OCI-LY7 (cell line): ENCODE data around the gene FOXD3. TPM values are rescaled to one million over a fixed set of nuclear protein-coding genes. Genes with fewer than 3 reads are reported as not detected.

Experiments
- BruUV-seq: library from RNA; stranded (reverse); fragments of 400-500 nt; replicated peaks from 2 replicates; lab custom pipeline; 2021; lab: Mats Ljungman, UMichigan
- CTCF ChIA-PET: fragments of 300-600 bp; sonication (Branson Sonifier 250); formaldehyde crosslinking; loops from one replicate; lab custom pipeline; 2022; ENCODE audit warnings: antibody characterized with exemption; ENCODE audit not compliant: unreplicated experiment; lab: Charles Lee
- POLR2A ChIA-PET: fragments of 300-600 bp; sonication (Branson Sonifier 250); formaldehyde crosslinking; loops from one replicate; lab custom pipeline; 2022; ENCODE audit warnings: antibody characterized with exemption; lab: Charles Lee
- DNase-seq: peaks from one replicate; pipeline ENCODE4 v3.0.0-alpha.2; 2015; ENCODE audit warnings: low spot score
- H2AFZ ChIP-seq: fragments of 200-600 bp; sonication (generic), shearing (Covaris generic); 2 replicates; pipeline ENCODE4 v1.6.1; 2014; ENCODE audit warnings: mild to moderate bottlenecking, antibody characterized with exemption, low read length, moderate library complexity
- H3K27ac ChIP-seq: fragments of 200-600 bp; sonication (generic); 2 replicates; pipeline ENCODE4 v1.5.1; 2014; ENCODE audit warnings: mixed run types, low read depth, mild to moderate bottlenecking, moderate library complexity, low read length, inconsistent platforms; ENCODE audit not compliant: poor library complexity, severe bottlenecking
- H3K36me3 ChIP-seq: fragments of 200-600 bp; sonication (generic); 2 replicates; pipeline ENCODE4 v1.6.1; 2014; ENCODE audit warnings: mild to moderate bottlenecking, antibody characterized with exemption, low read length, moderate library complexity, mixed read lengths; ENCODE audit not compliant: insufficient read depth
- H3K4me1 ChIP-seq: fragments of 200-600 bp; sonication (generic); 2 replicates; pipeline ENCODE4 v1.5.1; 2014; ENCODE audit warnings: mild to moderate bottlenecking, low read length; ENCODE audit not compliant: insufficient read depth, poor library complexity, severe bottlenecking
- H3K4me2 ChIP-seq: fragments of 200-600 bp; sonication (generic); 2 replicates; pipeline ENCODE4 v1.6.1; 2014; ENCODE audit warnings: mild to moderate bottlenecking, low read length
- H3K4me3 ChIP-seq: fragments of 200-600 bp; sonication (generic); 2 replicates; pipeline ENCODE4 v1.5.1; 2014; ENCODE audit warnings: mild to moderate bottlenecking, low read depth, low read length; ENCODE audit not compliant: poor library complexity, severe bottlenecking
- H3K79me2 ChIP-seq: fragments of 200-600 bp; sonication (generic); 2 replicates; pipeline ENCODE4 v1.6.1; 2016; ENCODE audit warnings: low read depth, mild to moderate bottlenecking, low read length, moderate library complexity, mixed read lengths; ENCODE audit not compliant: insufficient read depth
- H3K9me2 ChIP-seq: fragments of 200-600 bp; sonication (generic); 2 replicates; pipeline ENCODE4 v1.6.1; 2016; ENCODE audit warnings: mild to moderate bottlenecking, low read length, mixed read lengths; ENCODE audit not compliant: insufficient read depth
- H3K9me3 ChIP-seq: fragments of 200-600 bp; sonication (generic); 2 replicates; pipeline ENCODE4 v1.6.1; 2014; ENCODE audit warnings: mild to moderate bottlenecking, mixed run types, low read length, mixed read lengths
- H4K20me1 ChIP-seq: fragments of 200-600 bp; sonication (generic); 2 replicates; pipeline ENCODE4 v1.6.1; 2014; ENCODE audit warnings: mild to moderate bottlenecking, antibody characterized with exemption, low read length, moderate library complexity, mixed read lengths; ENCODE audit not compliant: insufficient read depth
- CTCF ChIP-seq: fragments of 200-600 bp; sonication (generic); conservative IDR thresholded peaks from 2 replicates; pipeline ENCODE4 v1.5.1; 2014; ENCODE audit warnings: mild to moderate bottlenecking, antibody characterized with exemption, low read length, moderate library complexity, mixed read lengths
- EZH2phosphoT487 ChIP-seq: fragments of 200-600 bp; sonication (generic); IDR thresholded peaks from 2 replicates; pipeline ENCODE4 v1.6.1; 2018; ENCODE audit warnings: low read depth, borderline replicate concordance, mild to moderate bottlenecking, mixed run types, antibody characterized with exemption, low read length, moderate library complexity, mixed read lengths
- intact Hi-C: fragments of 100-400 bp; cut with micrococcal nuclease; formaldehyde crosslinking; loops from one replicate; pipeline ENCODE4 v1.10.0; 2022; ENCODE audit not compliant: unreplicated experiment
- microRNA-seq: library from miRNA; unstranded; fragments of <30 nt; microRNA quantifications from one replicate; pipeline ENCODE4 v1.2.0, GENCODE V29; 2022; ENCODE audit warnings: borderline replicate concordance
- small RNA-seq: library from RNA; depleted of rRNA; stranded (forward); fragments of <200 nt; gene quantifications from one replicate; pipeline ENCODE3, GENCODE V24; 2014
- total RNA-seq, 2 experiments: library from RNA; depleted of rRNA in 1 of 2; stranded (reverse); fragments of >200 nt in 1 of 2; shearing (Covaris generic) in 1 of 2; gene quantifications; 2 replicates each; pipeline ENCODE4 v1.2.3, GENCODE V29; 2014 to 2022

FOXD3 gene
- total RNA-seq, 2 experiments from 2014 or later: 0.06 TPM; not detected in 1

GRCh38 chr1:63367215-63368103 lies 45.1 kb downstream of the FOXD3 start, which contains the start of gene ALG6:
Gene ALG6, plus strand, starts transcription at chr1:63367627. Its CDS starts 3,351 bp downstream, at chr1:63370978.
- H3K4me3 ChIP-seq: peak within 1 kb of the TSS; percentile 90
- H3K9me3 ChIP-seq: no peaks in the 10 kb centered on the region
- no TSS peak for BruUV-seq
- peaks cover 18% of the 10 kb centered on the region; the same call in 1 of the 2 replicates for H3K36me3 ChIP-seq
- H3K9me2 ChIP-seq: no peaks in the 10 kb centered on the region
- intact Hi-C loops: loop anchor here (1.0 to 5.0 kb wide), 4 partner anchors 41 to 930 kb away; partner anchors contain the start of gene USP1
- ChIA-PET POLR2A (interaction anchor here (0.6 to 1.3 kb wide), 7 partner anchors 10 to 153 kb away, joined by 3 to 4 read pairs (median 3); no protein-coding TSS in a partner anchor), CTCF (no interaction called here)
- DNase-seq: peak; percentile 94
- H2AFZ ChIP-seq: peak within 1 kb of the TSS; percentile 99
- TF ChIP-seq CTCF (no peak), EZH2phosphoT487 (no peak)
- peak within 1 kb of the TSS; percentile 93 for H3K4me2 ChIP-seq
- H3K79me2 ChIP-seq: peaks cover 5% of the 10 kb centered on the region; the same call in 1 of the 2 replicates
- H3K4me1 ChIP-seq: peaks cover 6% of the 10 kb centered on the region
- H4K20me1 ChIP-seq: no peaks in the 10 kb centered on the region
- H3K27ac ChIP-seq: peak within 1 kb of the TSS; percentile 37

- H3K4me2 ChIP-seq: peak overlapping the region; percentile 92
- peaks cover 6% of the 10 kb centered on the region for H3K4me1 ChIP-seq
- BruUV-seq: TSS peak; percentile 74
- H3K9me3 ChIP-seq: no peaks in the 10 kb centered on the region
- H3K79me2 ChIP-seq: peaks cover 5% of the 10 kb centered on the region; the same call in 1 of the 2 replicates
- CTCF ChIA-PET: no interaction called here
- peak; percentile 39 for DNase-seq
- intact Hi-C loops: loop anchor here (2.0 to 5.0 kb wide), 2 partner anchors 73 to 931 kb away; partner anchors contain the start of gene USP1
- peak overlapping the region; percentile 90 for H3K4me3 ChIP-seq
- H3K27ac ChIP-seq: peak overlapping the region; percentile 37
- POLR2A ChIA-PET: interaction anchor here (0.6 to 1.3 kb wide), 8 partner anchors 9 to 860 kb away, joined by 3 to 4 read pairs (median 3); no protein-coding TSS in a partner anchor
- peak overlapping the region; percentile 99 for H2AFZ ChIP-seq
- H4K20me1 ChIP-seq: no peaks in the 10 kb centered on the region
- TF ChIP-seq EZH2phosphoT487 (no peak), CTCF (no peak)
- H3K36me3 ChIP-seq: peaks cover 19% of the 10 kb centered on the region; the same call in 1 of the 2 replicates
- no peaks in the 10 kb centered on the region for H3K9me2 ChIP-seq
Observed at GRCh38 chr1:63368131-63368530, 45.8 kb downstream of the FOXD3 start.

Small RNA genes lying within 50 kb of the gene (microRNA-seq; reads per million reads assigned to microRNA genes)
- not detected for gene MIR6068

Small RNA genes lying within 50 kb of the gene (small RNA-seq; reads per million reads assigned to genes)
- gene MIR6068: not detected
- gene RF00019: not detected

Other genes with a start within 250 kb of the FOXD3 start
- gene ALG6, start 45.1 kb downstream of the FOXD3 start, total RNA-seq (2014; rRNA removed; shearing (Covaris generic)): 29.3 TPM in 2 replicates
- gene ALG6, start 45.1 kb downstream of the FOXD3 start, total RNA-seq (2022): 31.6 and 34.1 TPM in 2 replicates
- 91.5 and 97.5 TPM in 2 replicates for gene ITGB3BP, start 200.7 kb downstream of the FOXD3 start, total RNA-seq (2014; rRNA removed; shearing (Covaris generic))
- gene ITGB3BP, start 200.7 kb downstream of the FOXD3 start, total RNA-seq (2022): 97.0 and 113 TPM in 2 replicates
- gene EFCAB7, start 201.0 kb downstream of the FOXD3 start, total RNA-seq (2014; rRNA removed; shearing (Covaris generic)): 7.1 and 10.5 TPM in 2 replicates
- 10.4 and 11.8 TPM in 2 replicates for gene EFCAB7, start 201.0 kb downstream of the FOXD3 start, total RNA-seq (2022)